ENCODE results near the gene USP48.
A peak's percentile ranks its signal among the peaks of the same experiment; 100 is the strongest.

Gene USP48

DNA sequence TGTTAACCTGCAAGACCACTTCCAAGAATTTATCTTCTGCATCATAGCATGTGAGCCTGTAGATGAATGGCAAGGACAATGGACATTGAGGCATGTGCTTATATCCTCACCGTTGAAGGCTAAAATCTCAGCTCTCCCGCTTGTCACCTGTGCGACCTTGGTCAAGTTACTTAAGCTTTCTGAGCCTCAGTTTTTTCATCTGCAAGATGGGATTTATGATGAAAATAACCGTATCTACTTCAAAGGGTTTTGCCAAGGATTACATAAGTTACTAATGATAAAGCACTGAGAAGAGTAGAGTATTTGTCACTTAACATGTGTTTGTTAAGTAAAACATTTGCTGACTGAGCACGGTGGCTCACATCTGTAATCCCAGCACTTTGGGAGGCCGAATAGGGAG is 128.7 kb downstream of the USP48 start:
- H3K4me1 ChIP-seq (ENCODE audit: control insufficient read depth in 2 of 2, insufficient read depth in 1 of 2, low read depth in 1 of 2, low read length in 2 of 2) = peaks cover 14 to 16% of the 10 kb centered on the region in 2 donors
- no peak overlapping the region for H3K4me2 ChIP-seq (ENCODE audit: insufficient read depth, low read length, poor library complexity, severe bottlenecking)
- no peak overlapping the region for H3K9ac ChIP-seq (ENCODE audit: low read depth, low read length, poor library complexity)
- no peak overlapping the region for H2BK5ac ChIP-seq (ENCODE audit: low read length)
- H3K9me3 ChIP-seq (replicated peaks in 1 of 2; ENCODE audit: control insufficient read depth in 2 of 2, insufficient read depth in 1 of 2, low read depth in 1 of 2, low read length in 2 of 2) = no peaks in the 10 kb centered on the region
- H3K4me3 ChIP-seq (ENCODE audit: low read length in 2 of 2) = no peak overlapping the region
- H4K91ac ChIP-seq (ENCODE audit: low read depth, low read length, poor library complexity) = no peak overlapping the region
- WGBS, 2 donors (ENCODE audit: extremely low coverage in 2 of 2, insufficient read length in 2 of 2, insufficient replicate concordance in 1 of 2) = no CpG with 5 or more reads among the region's 6 CpGs
- no peaks in the 10 kb centered on the region for H3K36me3 ChIP-seq (replicated peaks in 1 of 2; ENCODE audit: control insufficient read depth in 2 of 2, insufficient read depth in 2 of 2, low read length in 2 of 2)
- no peak overlapping the region for H3K23ac ChIP-seq (ENCODE audit: low read depth, low read length, poor library complexity)
- no peak overlapping the region for H2BK12ac ChIP-seq (ENCODE audit: low read length)
- H2BK15ac ChIP-seq (ENCODE audit: low read length) = no peak overlapping the region
- H2BK120ac ChIP-seq (ENCODE audit: low read depth, low read length) = no peak overlapping the region
- no peak overlapping the region for H3K14ac ChIP-seq (ENCODE audit: low read length)
- H4K8ac ChIP-seq (ENCODE audit: low read depth, low read length) = no peak overlapping the region
- no peak overlapping the region for H2AK5ac ChIP-seq (ENCODE audit: low read depth, low read length)
- H3K79me1 ChIP-seq (ENCODE audit: low read depth, low read length) = peaks cover 2% of the 10 kb centered on the region
- H3K4ac ChIP-seq (ENCODE audit: low read length) = no peak overlapping the region
- H3K27ac ChIP-seq (replicated peaks; ENCODE audit: low read length) = no peak overlapping the region
- H3K27me3 ChIP-seq (ENCODE audit: control insufficient read depth in 3 of 3, insufficient read depth in 3 of 3, low read depth in 1 of 3, low read length in 3 of 3) = peaks cover 0 to 58% (median 12%) of the 10 kb centered on the region in 3 experiments
- no peak overlapping the region for H2AFZ ChIP-seq (ENCODE audit: low read length)
- H3K18ac ChIP-seq (ENCODE audit: low read length) = no peak overlapping the region
- no peak for DNase-seq (ENCODE audit: low spot score)

DNA sequence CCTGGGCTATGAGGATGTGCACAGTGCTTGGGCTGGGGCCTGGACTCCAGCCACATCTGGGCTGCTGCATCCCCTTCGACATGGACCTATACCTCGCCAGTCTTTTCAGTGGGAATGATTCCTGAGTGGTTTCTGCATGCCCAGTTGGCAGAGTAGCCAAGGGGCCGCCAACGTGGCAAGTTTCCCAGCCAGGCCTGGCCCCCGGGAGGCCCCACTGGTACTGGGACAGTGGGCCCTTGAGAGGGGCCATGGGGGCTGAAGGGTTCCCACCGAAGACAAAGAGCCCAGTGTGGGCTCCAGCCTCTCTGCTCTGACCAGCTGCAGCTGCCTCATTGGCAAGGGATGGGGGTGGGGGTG is 129.2 kb downstream of the USP48 start:
- no CpG with 5 or more reads among the region's 6 CpGs for WGBS, 2 donors (ENCODE audit: extremely low coverage in 2 of 2, insufficient read length in 2 of 2, insufficient replicate concordance in 1 of 2)
- Histone ChIP-seq H3K18ac (ENCODE audit: low read length) (no peak overlapping the region), H2BK12ac (ENCODE audit: low read length) (no peak overlapping the region), H2BK15ac (ENCODE audit: low read length) (no peak overlapping the region), H2BK120ac (ENCODE audit: low read depth, low read length) (no peak overlapping the region), H3K27me3 (ENCODE audit: control insufficient read depth in 3 of 3, insufficient read depth in 3 of 3, low read depth in 1 of 3, low read length in 3 of 3) (peaks cover 0 to 58% (median 12%) of the 10 kb centered on the region in 3 experiments), H3K4me3 (ENCODE audit: low read length in 2 of 2) (no peak overlapping the region), H3K14ac (ENCODE audit: low read length) (no peak overlapping the region), H3K9ac (ENCODE audit: low read depth, low read length, poor library complexity) (no peak overlapping the region), H3K4me2 (ENCODE audit: insufficient read depth, low read length, poor library complexity, severe bottlenecking) (no peak overlapping the region), H2AK5ac (ENCODE audit: low read depth, low read length) (no peak overlapping the region), H3K9me3 (replicated peaks in 1 of 2; ENCODE audit: control insufficient read depth in 2 of 2, insufficient read depth in 1 of 2, low read depth in 1 of 2, low read length in 2 of 2) (no peaks in the 10 kb centered on the region), H4K91ac (ENCODE audit: low read depth, low read length, poor library complexity) (no peak overlapping the region), H2AFZ (ENCODE audit: low read length) (no peak overlapping the region), H4K8ac (ENCODE audit: low read depth, low read length) (no peak overlapping the region), H2BK5ac (ENCODE audit: low read length) (no peak overlapping the region), H3K23ac (ENCODE audit: low read depth, low read length, poor library complexity) (no peak overlapping the region), H3K4ac (ENCODE audit: low read length) (no peak overlapping the region), H3K27ac (replicated peaks; ENCODE audit: low read length) (no peak overlapping the region), H3K4me1 (ENCODE audit: control insufficient read depth in 2 of 2, insufficient read depth in 1 of 2, low read depth in 1 of 2, low read length in 2 of 2) (peaks cover 14 to 16% of the 10 kb centered on the region in 2 donors), H3K79me1 (ENCODE audit: low read depth, low read length) (peaks cover 2% of the 10 kb centered on the region), H3K36me3 (replicated peaks in 1 of 2; ENCODE audit: control insufficient read depth in 2 of 2, insufficient read depth in 2 of 2, low read length in 2 of 2) (no peaks in the 10 kb centered on the region)
- no peak for DNase-seq (ENCODE audit: low spot score)

DNA sequence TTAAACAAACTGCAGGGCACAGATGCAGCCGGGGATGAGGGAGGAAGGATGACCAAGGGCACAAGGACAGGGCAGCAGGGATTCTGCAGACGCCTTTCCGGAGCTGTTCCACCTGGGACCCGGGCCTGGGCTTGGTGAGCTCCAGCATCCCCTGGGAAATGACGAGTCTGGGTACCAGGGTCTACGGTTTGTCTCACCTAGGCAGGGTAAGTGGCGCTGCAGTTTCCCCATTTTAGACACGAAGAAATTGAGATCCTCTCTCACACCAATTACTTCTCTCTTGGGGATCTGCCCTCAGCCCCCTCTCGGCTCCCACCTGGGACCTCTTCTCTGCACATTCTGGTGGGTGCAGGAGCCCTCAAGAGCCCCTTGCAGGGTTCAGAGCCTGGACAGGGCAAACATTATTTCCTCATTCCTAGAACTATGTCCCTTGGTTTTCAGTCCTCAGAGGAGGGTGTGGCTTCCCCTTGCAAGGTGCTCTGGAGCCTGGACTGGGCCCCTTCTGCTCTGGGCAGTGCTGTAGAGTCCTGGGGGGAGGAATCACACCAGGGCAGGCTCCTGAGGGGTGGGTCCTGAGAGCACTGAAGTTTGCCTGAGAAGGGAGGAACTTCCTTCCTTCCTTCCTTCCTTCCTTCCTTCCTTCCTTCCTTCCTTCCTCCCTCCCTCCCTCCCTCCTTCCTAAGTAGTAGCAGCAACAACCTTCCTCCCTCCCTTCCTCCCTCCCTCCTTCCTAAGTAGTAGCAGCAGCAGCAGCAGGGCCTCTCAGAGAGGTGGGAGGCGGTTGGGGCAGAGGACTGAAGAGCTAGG is 129.8 kb downstream of the USP48 start:
- H2AK5ac ChIP-seq (ENCODE audit: low read depth, low read length) = no peak overlapping the region
- no peak for DNase-seq (ENCODE audit: low spot score)
- H3K4me1 ChIP-seq (ENCODE audit: control insufficient read depth in 2 of 2, insufficient read depth in 1 of 2, low read depth in 1 of 2, low read length in 2 of 2) = peaks cover 14 to 16% of the 10 kb centered on the region in 2 donors
- H3K27ac ChIP-seq (replicated peaks; ENCODE audit: low read length) = no peak overlapping the region
- no peak overlapping the region for H4K8ac ChIP-seq (ENCODE audit: low read depth, low read length)
- H3K27me3 ChIP-seq (ENCODE audit: control insufficient read depth in 3 of 3, insufficient read depth in 3 of 3, low read depth in 1 of 3, low read length in 3 of 3) = peaks cover 0 to 58% (median 12%) of the 10 kb centered on the region in 3 experiments
- H3K14ac ChIP-seq (ENCODE audit: low read length) = no peak overlapping the region
- H2BK15ac ChIP-seq (ENCODE audit: low read length) = peak overlapping the region; percentile 11
- no peak overlapping the region for H3K18ac ChIP-seq (ENCODE audit: low read length)
- no peak overlapping the region for H2BK12ac ChIP-seq (ENCODE audit: low read length)
- H3K36me3 ChIP-seq (replicated peaks in 1 of 2; ENCODE audit: control insufficient read depth in 2 of 2, insufficient read depth in 2 of 2, low read length in 2 of 2) = no peaks in the 10 kb centered on the region
- no CpG with 5 or more reads among the region's 10 CpGs for whole genome bisulfite sequencing, 2 donors (ENCODE audit: extremely low coverage in 2 of 2, insufficient read length in 2 of 2, insufficient replicate concordance in 1 of 2)
- H3K23ac ChIP-seq (ENCODE audit: low read depth, low read length, poor library complexity) = no peak overlapping the region
- no peaks in the 10 kb centered on the region for H3K9me3 ChIP-seq (replicated peaks in 1 of 2; ENCODE audit: control insufficient read depth in 2 of 2, insufficient read depth in 1 of 2, low read depth in 1 of 2, low read length in 2 of 2)
- H4K91ac ChIP-seq (ENCODE audit: low read depth, low read length, poor library complexity) = no peak overlapping the region
- H2BK5ac ChIP-seq (ENCODE audit: low read length) = no peak overlapping the region
- H3K79me1 ChIP-seq (ENCODE audit: low read depth, low read length) = peaks cover 2% of the 10 kb centered on the region
- no peak overlapping the region for H3K4ac ChIP-seq (ENCODE audit: low read length)
- H3K9ac ChIP-seq (ENCODE audit: low read depth, low read length, poor library complexity) = no peak overlapping the region
- H3K4me2 ChIP-seq (ENCODE audit: insufficient read depth, low read length, poor library complexity, severe bottlenecking) = no peak overlapping the region
- H3K4me3 ChIP-seq (ENCODE audit: low read length in 2 of 2) = no peak overlapping the region
- H2AFZ ChIP-seq (ENCODE audit: low read length) = no peak overlapping the region
- H2BK120ac ChIP-seq (ENCODE audit: low read depth, low read length) = no peak overlapping the region

DNA sequence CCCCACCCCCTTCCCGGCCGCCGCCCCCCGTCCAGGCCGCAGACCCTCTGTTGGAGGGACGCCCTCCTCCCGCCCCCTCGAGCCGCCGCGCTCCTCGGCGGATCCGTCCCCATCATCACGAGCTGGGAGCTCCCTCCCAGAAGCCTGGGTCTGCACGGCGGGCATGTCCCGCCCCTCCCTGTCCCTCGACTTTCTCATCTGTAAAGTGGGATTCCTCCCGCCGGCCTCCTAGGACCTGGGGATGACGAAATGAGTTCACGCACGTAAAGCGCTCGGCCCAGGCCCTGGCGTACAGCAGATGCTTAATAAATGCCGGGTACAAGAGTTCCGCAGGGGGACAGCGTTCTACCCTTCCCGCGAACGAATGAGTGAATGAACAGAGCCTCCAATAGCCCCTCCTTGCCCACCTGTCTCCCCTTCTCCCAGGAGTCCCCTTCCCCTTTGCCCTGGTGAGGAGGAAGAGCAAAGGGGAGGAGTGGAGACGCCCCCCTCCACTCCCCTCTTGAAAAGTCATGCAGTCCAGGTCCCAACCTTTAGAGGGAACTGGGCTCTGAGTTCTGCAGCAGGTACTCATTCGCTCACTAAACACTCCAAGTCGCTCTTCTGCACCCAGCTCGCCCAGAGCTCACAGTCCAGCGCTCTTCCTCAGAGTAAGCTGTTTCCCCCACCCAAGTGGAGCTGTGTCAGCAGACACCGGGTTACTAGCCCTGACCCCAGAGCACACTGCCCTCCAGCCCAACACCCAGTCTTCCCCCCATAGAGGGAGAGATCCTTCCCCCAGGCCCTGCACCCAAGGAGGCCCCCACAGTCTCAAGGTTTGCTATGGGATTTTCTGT is 130.6 kb downstream of the USP48 start:
- H3K36me3 ChIP-seq (replicated peaks in 1 of 2; ENCODE audit: control insufficient read depth in 2 of 2, insufficient read depth in 2 of 2, low read length in 2 of 2) = no peaks in the 10 kb centered on the region
- no peak overlapping the region for H3K27ac ChIP-seq (replicated peaks; ENCODE audit: low read length)
- H2AFZ ChIP-seq (ENCODE audit: low read length) = peak overlapping the region; percentile 68
- no peak overlapping the region for H3K23ac ChIP-seq (ENCODE audit: low read depth, low read length, poor library complexity)
- H2BK15ac ChIP-seq (ENCODE audit: low read length) = peak overlapping the region; percentile 35
- peaks cover 0 to 54% (median 12%) of the 10 kb centered on the region in 3 experiments for H3K27me3 ChIP-seq (ENCODE audit: control insufficient read depth in 3 of 3, insufficient read depth in 3 of 3, low read depth in 1 of 3, low read length in 3 of 3)
- DNase-seq (ENCODE audit: low spot score) = no peak
- no peaks in the 10 kb centered on the region for H3K9me3 ChIP-seq (replicated peaks in 1 of 2; ENCODE audit: control insufficient read depth in 2 of 2, insufficient read depth in 1 of 2, low read depth in 1 of 2, low read length in 2 of 2)
- H3K79me1 ChIP-seq (ENCODE audit: low read depth, low read length) = peaks cover 2% of the 10 kb centered on the region
- no peak overlapping the region for H2BK12ac ChIP-seq (ENCODE audit: low read length)
- H3K4ac ChIP-seq (ENCODE audit: low read length) = no peak overlapping the region
- no CpG with 5 or more reads among the region's 39 CpGs for WGBS, 2 donors (ENCODE audit: extremely low coverage in 2 of 2, insufficient read length in 2 of 2, insufficient replicate concordance in 1 of 2)
- H3K18ac ChIP-seq (ENCODE audit: low read length) = peak overlapping the region; percentile 54
- H3K14ac ChIP-seq (ENCODE audit: low read length) = no peak overlapping the region
- H2BK5ac ChIP-seq (ENCODE audit: low read length) = no peak overlapping the region
- no peak overlapping the region for H4K8ac ChIP-seq (ENCODE audit: low read depth, low read length)
- no peak overlapping the region for H4K91ac ChIP-seq (ENCODE audit: low read depth, low read length, poor library complexity)
- peak overlapping the region; percentile 47 for H3K4me2 ChIP-seq (ENCODE audit: insufficient read depth, low read length, poor library complexity, severe bottlenecking)
- H2AK5ac ChIP-seq (ENCODE audit: low read depth, low read length) = peak overlapping the region; percentile 15
- H2BK120ac ChIP-seq (ENCODE audit: low read depth, low read length) = no peak overlapping the region
- peaks cover 14 to 16% of the 10 kb centered on the region in 2 donors for H3K4me1 ChIP-seq (ENCODE audit: control insufficient read depth in 2 of 2, insufficient read depth in 1 of 2, low read depth in 1 of 2, low read length in 2 of 2)
- peak overlapping the region; percentile 18 to 68 for H3K4me3 ChIP-seq (ENCODE audit: low read length in 2 of 2)
- H3K9ac ChIP-seq (ENCODE audit: low read depth, low read length, poor library complexity) = no peak overlapping the region
